Natural killer cell (primary cell): Measurements from ENCODE around the gene EXTL2. TPM values are rescaled to one million over a fixed set of nuclear protein-coding genes. Genes with fewer than 3 reads are reported as not detected.
A peak's percentile ranks its signal among the peaks of the same experiment; 100 is the strongest.
"Not testable (repeated sequence)": the region's sequence is repeated elsewhere in the genome, so short reads cannot be mapped to it uniquely, and the experiment has no call there.

Experiments
- ATAC-seq, 3 donors: fragments of 150-1000 bp in 2 of 3; fragments of 200-7000 bp in 1 of 3; cut with Tn5 transposase; 1 replicate in 1 of 3; 2 replicates in 2 of 3; pipeline ENCODE4 v1.10.0; 2021; ENCODE audit warnings: mild to moderate bottlenecking in 2 of 3, moderate library complexity in 2 of 3
- DNase-seq, 2 donors: peaks; one replicate each; pipeline versions ENCODE4 v3.0.0 to v3.0.0-alpha.2; 2013 to 2021; ENCODE audit warnings: mixed read lengths in 1 of 2
- H3K27ac ChIP-seq: one replicate; pipeline ENCODE4 v1.5.1; 2013; ENCODE audit warnings: mild to moderate bottlenecking, low read length
- H3K27me3 ChIP-seq: one replicate; pipeline ENCODE4 v1.6.1; 2013; ENCODE audit warnings: low read length; ENCODE audit not compliant: control insufficient read depth, insufficient read depth
- H3K36me3 ChIP-seq: one replicate; pipeline ENCODE4 v1.6.1; 2013; ENCODE audit warnings: low read length; ENCODE audit not compliant: control insufficient read depth, insufficient read depth
- H3K4me1 ChIP-seq: one replicate; pipeline ENCODE4 v1.6.1; 2013; ENCODE audit warnings: low read length; ENCODE audit not compliant: control insufficient read depth, insufficient read depth
- H3K4me3 ChIP-seq: one replicate; pipeline ENCODE4 v1.5.1; 2013; ENCODE audit warnings: low read length
- H3K9me3 ChIP-seq: one replicate; pipeline ENCODE4 v1.6.1; 2013; ENCODE audit warnings: low read length; ENCODE audit not compliant: control insufficient read depth, insufficient read depth
- H3K27ac Mint-ChIP-seq, 2 donors: one replicate each; pipeline ENCODE4 v1.8.0; 2022; ENCODE audit warnings: mild to moderate bottlenecking in 2 of 2, mixed read lengths in 2 of 2, moderate library complexity in 1 of 2
- H3K27me3 Mint-ChIP-seq, 2 donors: one replicate each; pipeline ENCODE4 v1.8.0; 2022; ENCODE audit warnings: low read depth in 2 of 2, mixed read lengths in 2 of 2
- H3K36me3 Mint-ChIP-seq: one replicate; pipeline ENCODE4 v1.8.0; 2022; ENCODE audit warnings: mixed read lengths
- H3K4me1 Mint-ChIP-seq, 2 donors: one replicate each; pipeline ENCODE4 v1.8.0; 2022; ENCODE audit warnings: mixed read lengths in 2 of 2
- H3K4me3 Mint-ChIP-seq: one replicate; pipeline ENCODE4 v1.8.0; 2022; ENCODE audit warnings: mild to moderate bottlenecking, moderate library complexity, mixed read lengths
- H3K9me3 Mint-ChIP-seq, 2 donors: one replicate each; pipeline ENCODE4 v1.8.0; 2022; ENCODE audit warnings: mixed read lengths in 2 of 2
- WGBS: methylation state at CpG from one replicate; pipeline ENCODE4 v1.1.7; 2013; ENCODE audit warnings: missing lambda C conversion rate; ENCODE audit not compliant: insufficient coverage; 5-methylcytosine and 5-hydroxymethylcytosine counted together
- intact Hi-C: fragments of 100-400 bp; cut with micrococcal nuclease; formaldehyde crosslinking; loops from one replicate; pipeline ENCODE4 v1.14.2; 2022
- total RNA-seq, 4 donors: library from RNA; stranded (reverse); fragments of 120-200 nt in 1 of 4; gene quantifications; one replicate each; pipeline versions ENCODE4 v1.2.3 to v1.2.4, GENCODE V29; 2013 to 2022
- TF ChIP-seq, protein P1 (sequence below): fragments of 200-600 bp; IDR thresholded peaks from one replicate; pipeline ENCODE4 v1.8.0; 2022; ENCODE audit warnings: antibody characterized with exemption

Gene EXTL2
- total RNA-seq, 3 donors from 2014 or later (not counting 1 experiment from before 2014, with no cell fraction given), result 3.5 to 5.8 (median 3.9) TPM

- TF ChIP-seq, protein P1, sequence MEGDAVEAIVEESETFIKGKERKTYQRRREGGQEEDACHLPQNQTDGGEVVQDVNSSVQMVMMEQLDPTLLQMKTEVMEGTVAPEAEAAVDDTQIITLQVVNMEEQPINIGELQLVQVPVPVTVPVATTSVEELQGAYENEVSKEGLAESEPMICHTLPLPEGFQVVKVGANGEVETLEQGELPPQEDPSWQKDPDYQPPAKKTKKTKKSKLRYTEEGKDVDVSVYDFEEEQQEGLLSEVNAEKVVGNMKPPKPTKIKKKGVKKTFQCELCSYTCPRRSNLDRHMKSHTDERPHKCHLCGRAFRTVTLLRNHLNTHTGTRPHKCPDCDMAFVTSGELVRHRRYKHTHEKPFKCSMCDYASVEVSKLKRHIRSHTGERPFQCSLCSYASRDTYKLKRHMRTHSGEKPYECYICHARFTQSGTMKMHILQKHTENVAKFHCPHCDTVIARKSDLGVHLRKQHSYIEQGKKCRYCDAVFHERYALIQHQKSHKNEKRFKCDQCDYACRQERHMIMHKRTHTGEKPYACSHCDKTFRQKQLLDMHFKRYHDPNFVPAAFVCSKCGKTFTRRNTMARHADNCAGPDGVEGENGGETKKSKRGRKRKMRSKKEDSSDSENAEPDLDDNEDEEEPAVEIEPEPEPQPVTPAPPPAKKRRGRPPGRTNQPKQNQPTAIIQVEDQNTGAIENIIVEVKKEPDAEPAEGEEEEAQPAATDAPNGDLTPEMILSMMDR, result no peak
- Mint-ChIP-seq H3K4me3 (peak overlapping the region; percentile 82), H3K27me3 (no peaks in the 10 kb centered on the region), H3K36me3 (peaks cover 37% of the 10 kb centered on the region), H3K4me1 (peaks cover 39 to 40% of the 10 kb centered on the region in 2 donors), H3K9me3 (peaks cover 1 to 4% of the 10 kb centered on the region in 2 donors), H3K27ac (peak overlapping the region; percentile 88 to 89)
- WGBS, result 72% methylated on average over 8 of the region's 9 CpGs
- H3K36me3 ChIP-seq, result peaks cover 11% of the 10 kb centered on the region
- no peak overlapping the region for H3K4me3 ChIP-seq
- DNase-seq (peak in 1 of 2 donors; percentile 25), ATAC-seq (no peak)
- no peaks in the 10 kb centered on the region for H3K9me3 ChIP-seq
- intact Hi-C loops, result no loop called here
- peaks cover 18% of the 10 kb centered on the region for H3K4me1 ChIP-seq
- no peaks in the 10 kb centered on the region for H3K27me3 ChIP-seq
- peak overlapping the region; percentile 8 for H3K27ac ChIP-seq
Measured at GRCh38 chr1:100941580-100942216, 47.1 kb upstream of the EXTL2 start.

GRCh38 chr1:100941098-100941527 is 46.5 kb upstream of the EXTL2 start:
- DNase-seq (no peak), ATAC-seq (no peak)
- H3K27ac Mint-ChIP-seq, result peak overlapping the region; percentile 88 to 89
- no peak overlapping the region for H3K4me3 ChIP-seq
- H3K36me3 ChIP-seq, result peaks cover 11% of the 10 kb centered on the region
- peaks cover 18% of the 10 kb centered on the region for H3K4me1 ChIP-seq
- intact Hi-C loops, result no loop called here
- TF ChIP-seq, protein P1, result no peak
- peaks cover 0 to 3% of the 10 kb centered on the region in 2 donors for H3K9me3 Mint-ChIP-seq
- H3K4me3 Mint-ChIP-seq, result peak overlapping the region; percentile 82
- H3K9me3 ChIP-seq, result no peaks in the 10 kb centered on the region
- H3K4me1 Mint-ChIP-seq, result peaks cover 40 to 44% of the 10 kb centered on the region in 2 donors
- peaks cover 31% of the 10 kb centered on the region for H3K36me3 Mint-ChIP-seq
- H3K27me3 Mint-ChIP-seq, result no peaks in the 10 kb centered on the region
- 14% methylated on average over 1 of the region's 1 CpG for WGBS
- H3K27ac ChIP-seq, result no peak overlapping the region
- H3K27me3 ChIP-seq, result no peaks in the 10 kb centered on the region

DNA sequence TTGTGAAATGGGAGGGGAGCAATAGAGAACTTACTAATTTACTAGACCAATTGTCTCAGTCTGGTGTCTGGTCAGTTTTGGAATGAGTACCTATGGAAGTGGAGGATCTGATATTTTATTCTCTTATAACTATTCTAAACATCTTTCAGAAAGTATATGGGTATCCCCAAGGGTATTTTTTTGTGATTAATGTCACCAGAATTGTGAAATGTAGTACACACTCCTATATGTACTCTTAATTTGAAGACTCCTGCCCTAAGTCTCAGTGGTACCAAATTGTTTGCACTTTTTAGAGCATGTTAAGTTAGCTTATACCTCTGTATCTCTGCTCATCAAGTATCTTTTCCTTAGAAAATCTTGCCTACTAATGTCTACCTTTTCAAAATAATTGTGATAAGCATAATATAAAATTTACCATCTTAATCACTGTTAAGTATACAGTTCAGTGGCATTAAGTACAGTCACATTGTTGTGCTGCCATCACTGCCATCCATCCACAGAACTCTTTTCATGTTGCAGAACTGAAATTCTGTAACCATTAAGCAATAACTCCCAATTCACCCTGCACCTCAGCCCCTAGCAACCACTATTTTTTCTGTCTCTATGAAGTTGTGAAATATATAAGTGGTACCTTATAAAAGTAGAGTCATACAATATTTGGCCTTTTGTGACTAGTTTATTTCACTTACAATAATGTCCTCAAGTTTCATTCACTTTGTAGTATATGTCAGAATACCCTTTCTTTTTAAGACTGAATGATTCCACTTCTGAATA is 41.7 kb upstream of the EXTL2 start:
- Mint-ChIP-seq H3K36me3 (peaks cover 8% of the 10 kb centered on the region), H3K27me3 (no peaks in the 10 kb centered on the region), H3K9me3 (no peaks in the 10 kb centered on the region), H3K27ac (peak overlapping the region in 1 of 2 donors; percentile 20), H3K4me3 (no peak overlapping the region), H3K4me1 (peaks cover 38 to 51% of the 10 kb centered on the region in 2 donors)
- Histone ChIP-seq H3K27me3 (no peaks in the 10 kb centered on the region), H3K4me3 (no peak overlapping the region), H3K9me3 (no peaks in the 10 kb centered on the region), H3K36me3 (peaks cover 13% of the 10 kb centered on the region), H3K27ac (no peak overlapping the region), H3K4me1 (peaks cover 10% of the 10 kb centered on the region)
- ATAC-seq, result no peak
- intact Hi-C loops, result no loop called here
- TF ChIP-seq, protein P1, result no peak
- DNase-seq, result no peak

DNA sequence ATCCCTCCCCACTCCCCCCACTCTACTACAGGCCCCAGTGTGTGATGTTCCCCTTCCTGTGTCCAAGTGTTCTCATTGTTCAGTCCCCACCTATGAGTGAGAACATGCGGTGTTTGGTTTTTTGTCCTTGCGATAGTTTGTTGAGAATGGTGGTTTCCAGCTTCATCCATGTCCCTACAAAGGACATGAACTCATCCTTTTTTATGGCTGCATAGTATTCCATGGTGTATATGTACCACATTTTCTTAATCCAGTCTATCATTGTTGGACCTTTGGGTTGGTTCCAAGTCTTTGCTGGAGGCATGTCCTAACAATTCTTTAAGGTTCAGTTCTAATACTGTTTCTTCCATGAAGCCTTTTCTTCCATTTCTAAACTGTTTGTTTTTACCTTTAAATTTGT is 38.9 kb upstream of the EXTL2 start:
- H3K27ac Mint-ChIP-seq, result peak overlapping the region; percentile 49 to 68
- DNase-seq, H3K9me3 ChIP-seq, H3K4me3 ChIP-seq, H3K9me3 Mint-ChIP-seq, H3K27me3 ChIP-seq, H3K36me3 Mint-ChIP-seq, intact Hi-C loops, H3K4me1 ChIP-seq, H3K27ac ChIP-seq, H3K27me3 Mint-ChIP-seq, H3K4me3 Mint-ChIP-seq, ATAC-seq: not testable (repeated sequence)
- H3K36me3 ChIP-seq, result peaks cover 10% of the 10 kb centered on the region
- peaks cover 45 to 54% of the 10 kb centered on the region in 2 donors for H3K4me1 Mint-ChIP-seq
- no CpG with 5 or more reads among the region's 2 CpGs for WGBS
